IgD-negative memory B cell (primary cell): Measurements from ENCODE around the gene IP6K2. TPM values are rescaled to one million over a fixed set of nuclear protein-coding genes. Genes with fewer than 3 reads are reported as not detected.

Experiments used
- H3K27ac Mint-ChIP-seq, 3 donors: one replicate each; pipeline ENCODE4 v1.8.0; 2020 to 2022; ENCODE audit warnings: mild to moderate bottlenecking in 3 of 3, mixed read lengths in 3 of 3, moderate library complexity in 1 of 3
- H3K27me3 Mint-ChIP-seq: one replicate; pipeline ENCODE4 v1.8.0; 2021; ENCODE audit warnings: mixed read lengths
- H3K36me3 Mint-ChIP-seq: one replicate; pipeline ENCODE4 v1.8.0; 2020; ENCODE audit warnings: mild to moderate bottlenecking, mixed read lengths
- H3K4me1 Mint-ChIP-seq, 3 donors: one replicate each; pipeline ENCODE4 v1.8.0; 2020 to 2022; ENCODE audit warnings: mixed read lengths in 3 of 3, mild to moderate bottlenecking in 1 of 3
- H3K4me3 Mint-ChIP-seq, 4 donors: one replicate each; pipeline ENCODE4 v1.8.0; 2020 to 2022; ENCODE audit warnings: mild to moderate bottlenecking in 4 of 4, mixed read lengths in 4 of 4, moderate library complexity in 3 of 4
- H3K9me3 Mint-ChIP-seq, 3 donors: one replicate each; pipeline ENCODE4 v1.8.0; 2020 to 2021; ENCODE audit warnings: mixed read lengths in 3 of 3, mild to moderate bottlenecking in 1 of 3
- polyA plus RNA-seq: library from polyadenylated mRNA; unstranded; fragments of 300-500 nt; fragmentation: Illumina TruSeq; gene quantifications from one replicate; pipeline ENCODE4 v1.2.3, GENCODE V29; 2021

IP6K2 gene
- polyA plus RNA-seq, 1 donor from 2014 or later = 43.4 TPM

- Mint-ChIP-seq H3K4me3 (peak overlapping the region; percentile 62 to 84 (median 77)), H3K9me3 (no peaks in the 10 kb centered on the region), H3K36me3 (peaks cover 3% of the 10 kb centered on the region), H3K27me3 (peaks cover 6% of the 10 kb centered on the region), H3K4me1 (peaks cover 0 to 3% (median 2%) of the 10 kb centered on the region in 3 donors), H3K27ac (peak overlapping the region; percentile 46 to 89 (median 88))
Observed at GRCh38 chr3:48656061-48656840, 60.8 kb downstream of the IP6K2 start.

GRCh38 chr3:48655606-48656005 lies 61.4 kb downstream of the IP6K2 start:
- peak overlapping the region in 2 of 3 donors; percentile 19 to 89 for H3K27ac Mint-ChIP-seq
- peaks cover 0 to 4% (median 3%) of the 10 kb centered on the region in 3 donors for H3K4me1 Mint-ChIP-seq
- H3K4me3 Mint-ChIP-seq = peak overlapping the region; percentile 62 to 85 (median 80)
- H3K36me3 Mint-ChIP-seq = peaks cover 3% of the 10 kb centered on the region
- H3K27me3 Mint-ChIP-seq = peaks cover 5% of the 10 kb centered on the region
- no peaks in the 10 kb centered on the region for H3K9me3 Mint-ChIP-seq

- H3K4me3 Mint-ChIP-seq = peak overlapping the region; percentile 62 to 85 (median 76)
- no peaks in the 10 kb centered on the region for H3K9me3 Mint-ChIP-seq
- peak overlapping the region in 1 of 3 donors; percentile 19 for H3K27ac Mint-ChIP-seq
- peaks cover 3% of the 10 kb centered on the region for H3K36me3 Mint-ChIP-seq
- H3K4me1 Mint-ChIP-seq = peaks cover 0 to 4% (median 3%) of the 10 kb centered on the region in 3 donors
- H3K27me3 Mint-ChIP-seq = no peaks in the 10 kb centered on the region
Observed at GRCh38 chr3:48655063-48655462, 62.0 kb downstream of the IP6K2 start.

DNA sequence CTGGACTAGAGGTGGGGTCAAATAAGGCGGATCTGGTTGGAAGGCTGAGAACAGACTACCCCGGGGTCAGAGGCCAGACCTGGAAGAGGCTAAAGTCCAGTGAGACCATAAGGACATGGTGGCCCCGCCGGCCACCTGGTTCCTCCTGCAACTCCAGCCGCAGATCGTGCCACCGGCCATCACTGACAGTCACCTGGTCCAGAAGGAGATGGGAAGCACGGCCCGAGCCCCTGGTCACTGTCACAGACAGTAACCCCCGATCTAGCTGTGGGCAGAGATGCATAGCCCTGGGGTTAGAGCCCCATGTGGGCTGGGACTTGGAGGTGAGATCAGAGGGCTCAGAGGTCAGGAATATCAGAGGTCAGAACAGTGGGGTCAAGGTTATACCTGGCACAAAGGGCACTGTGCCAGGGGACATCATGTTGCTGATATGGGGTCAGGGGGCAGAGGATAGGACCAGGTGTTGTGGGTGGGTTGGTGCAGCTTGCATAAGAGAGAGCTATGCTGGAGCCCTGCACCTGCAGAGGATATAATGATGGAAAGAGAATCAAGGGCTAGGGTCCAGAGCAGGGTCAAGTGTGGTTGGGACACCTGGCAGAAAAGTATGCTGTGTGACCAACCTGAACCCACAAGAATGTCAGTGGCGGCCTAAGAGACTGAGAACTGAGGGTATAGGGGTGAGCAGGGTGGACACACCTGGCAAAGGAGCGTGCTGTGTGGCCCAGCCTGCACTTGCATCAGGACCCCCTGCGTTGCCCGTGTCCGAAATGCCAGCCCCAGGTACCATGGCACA lies 63.9 kb downstream of the IP6K2 start:
- Mint-ChIP-seq H3K9me3 (no peaks in the 10 kb centered on the region), H3K27me3 (no peaks in the 10 kb centered on the region), H3K27ac (peak overlapping the region in 1 of 3 donors; percentile 27), H3K4me3 (peak overlapping the region in 3 of 4 donors; percentile 70 to 89 (median 71)), H3K36me3 (peaks cover 3% of the 10 kb centered on the region), H3K4me1 (peaks cover 0 to 4% (median 3%) of the 10 kb centered on the region in 3 donors)

DNA sequence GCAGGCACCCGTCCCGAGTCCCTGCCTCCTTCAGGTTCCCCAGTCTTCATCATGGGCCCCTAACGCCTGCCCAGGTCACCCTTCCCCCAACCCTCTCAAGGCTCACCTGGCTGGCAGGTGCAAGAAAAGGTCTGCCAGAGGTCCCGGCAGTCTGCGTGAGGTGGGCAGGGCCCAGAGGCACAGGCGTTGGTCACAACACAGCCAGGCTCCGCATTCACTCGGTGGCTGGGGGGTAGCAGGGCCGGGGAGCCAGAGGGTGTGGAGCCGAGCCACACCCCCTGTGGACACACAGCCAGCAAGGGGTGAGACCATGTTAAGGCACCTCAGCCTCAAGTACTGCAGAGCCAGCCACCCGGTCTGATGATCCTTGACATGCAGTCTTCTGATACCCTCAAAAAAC lies 65.2 kb downstream of the IP6K2 start:
- Mint-ChIP-seq H3K9me3 (no peaks in the 10 kb centered on the region), H3K36me3 (peaks cover 3% of the 10 kb centered on the region), H3K4me1 (peaks cover 0 to 4% (median 3%) of the 10 kb centered on the region in 3 donors), H3K27ac (no peak overlapping the region), H3K27me3 (no peaks in the 10 kb centered on the region), H3K4me3 (no peak overlapping the region)

DNA sequence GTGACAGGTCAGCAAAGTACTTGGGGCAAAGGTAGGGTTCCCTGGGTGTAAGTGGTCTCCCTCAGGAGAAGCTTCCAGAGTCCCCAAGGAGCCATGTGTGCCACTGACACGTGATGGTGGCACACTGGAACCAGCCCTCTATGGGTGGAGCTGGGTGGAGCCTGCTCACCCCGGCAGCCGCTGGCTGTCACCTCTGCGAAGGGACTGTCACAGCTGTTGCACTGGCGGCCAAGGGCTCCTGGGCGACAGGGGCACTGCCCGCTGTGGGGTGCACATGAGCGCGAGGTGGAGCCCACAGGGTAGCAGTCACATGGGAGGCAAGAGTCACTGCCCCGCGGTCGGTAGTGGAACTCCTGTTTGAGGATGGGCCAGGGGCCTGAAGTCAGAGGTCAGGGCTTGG lies 66.3 kb downstream of the IP6K2 start:
- Mint-ChIP-seq H3K27ac (no peak overlapping the region), H3K9me3 (no peaks in the 10 kb centered on the region), H3K36me3 (peaks cover 3% of the 10 kb centered on the region), H3K4me3 (peak overlapping the region in 1 of 4 donors; percentile 48), H3K27me3 (no peaks in the 10 kb centered on the region), H3K4me1 (peaks cover 0 to 4% (median 3%) of the 10 kb centered on the region in 3 donors)

- no peak overlapping the region for H3K4me3 Mint-ChIP-seq
- H3K36me3 Mint-ChIP-seq = peaks cover 2% of the 10 kb centered on the region
- no peaks in the 10 kb centered on the region for H3K27me3 Mint-ChIP-seq
- H3K9me3 Mint-ChIP-seq = no peaks in the 10 kb centered on the region
- H3K27ac Mint-ChIP-seq = no peak overlapping the region
- peaks cover 0 to 2% (median 0%) of the 10 kb centered on the region in 3 donors for H3K4me1 Mint-ChIP-seq
Observed at GRCh38 chr3:48648188-48648850, 68.7 kb downstream of the IP6K2 start.

DNA sequence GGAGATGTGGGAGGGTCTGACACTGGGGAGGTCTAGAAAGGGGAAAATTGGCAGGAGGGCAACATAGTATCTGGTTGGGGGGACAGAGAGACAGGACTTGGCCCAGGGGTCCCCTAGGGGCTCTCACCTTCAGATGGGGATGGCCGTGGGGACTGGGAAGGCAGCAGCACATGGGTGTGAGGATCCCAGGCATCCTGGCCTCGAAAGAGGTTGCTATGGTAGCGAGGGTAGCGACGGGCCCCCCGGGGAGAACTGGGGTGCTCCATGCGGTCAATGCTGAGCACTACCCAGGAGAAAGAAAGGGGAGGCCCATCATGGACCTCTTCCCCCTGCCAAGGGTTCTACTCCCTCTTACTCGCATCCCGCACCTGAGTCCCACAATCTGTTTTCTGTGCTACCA lies 69.3 kb downstream of the IP6K2 start:
- peaks cover 0 to 2% (median 0%) of the 10 kb centered on the region in 3 donors for H3K4me1 Mint-ChIP-seq
- H3K9me3 Mint-ChIP-seq = no peaks in the 10 kb centered on the region
- H3K36me3 Mint-ChIP-seq = no peaks in the 10 kb centered on the region
- H3K27ac Mint-ChIP-seq = no peak overlapping the region
- no peaks in the 10 kb centered on the region for H3K27me3 Mint-ChIP-seq
- no peak overlapping the region for H3K4me3 Mint-ChIP-seq

GRCh38 chr3:48644898-48645760 lies 71.9 kb downstream of the IP6K2 start:
- H3K4me1 Mint-ChIP-seq = no peaks in the 10 kb centered on the region
- no peaks in the 10 kb centered on the region for H3K36me3 Mint-ChIP-seq
- no peaks in the 10 kb centered on the region for H3K9me3 Mint-ChIP-seq
- H3K4me3 Mint-ChIP-seq = no peak overlapping the region
- H3K27me3 Mint-ChIP-seq = peaks cover 2% of the 10 kb centered on the region
- H3K27ac Mint-ChIP-seq = no peak overlapping the region

- Mint-ChIP-seq H3K36me3 (no peaks in the 10 kb centered on the region), H3K27ac (no peak overlapping the region), H3K4me3 (no peak overlapping the region), H3K4me1 (no peaks in the 10 kb centered on the region), H3K27me3 (peaks cover 2% of the 10 kb centered on the region), H3K9me3 (no peaks in the 10 kb centered on the region)
Observed at GRCh38 chr3:48642605-48643004, 74.4 kb downstream of the IP6K2 start.

DNA sequence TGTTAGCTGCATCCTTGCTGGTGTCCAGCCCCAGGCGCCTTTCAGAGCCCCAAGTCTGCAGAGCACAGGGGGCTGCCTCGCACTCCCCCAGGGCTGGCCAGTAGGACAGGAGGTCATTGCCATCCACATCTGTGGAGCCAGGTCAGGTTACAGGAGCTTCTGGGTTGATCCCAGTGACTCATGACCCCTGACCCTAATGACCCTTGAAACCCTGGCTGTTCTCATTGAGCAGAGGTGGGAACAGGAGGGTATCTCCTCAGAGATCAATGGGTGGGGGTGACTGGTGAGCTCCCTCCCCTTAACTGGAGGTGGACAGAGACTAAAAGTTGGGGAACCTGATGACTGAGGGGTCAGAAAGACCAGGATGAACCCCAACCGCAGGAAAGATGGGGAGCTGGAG lies 75.6 kb downstream of the IP6K2 start:
- Mint-ChIP-seq H3K9me3 (no peaks in the 10 kb centered on the region), H3K27ac (no peak overlapping the region), H3K4me3 (no peak overlapping the region), H3K36me3 (no peaks in the 10 kb centered on the region), H3K4me1 (no peaks in the 10 kb centered on the region), H3K27me3 (peaks cover 2% of the 10 kb centered on the region)

- no peaks in the 10 kb centered on the region for H3K36me3 Mint-ChIP-seq
- peaks cover 0 to 5% (median 0%) of the 10 kb centered on the region in 3 donors for H3K4me1 Mint-ChIP-seq
- no peak overlapping the region for H3K4me3 Mint-ChIP-seq
- no peak overlapping the region for H3K27ac Mint-ChIP-seq
- no peaks in the 10 kb centered on the region for H3K9me3 Mint-ChIP-seq
- peaks cover 2% of the 10 kb centered on the region for H3K27me3 Mint-ChIP-seq
Observed at GRCh38 chr3:48639944-48640606, 76.9 kb downstream of the IP6K2 start.
